Esophagus squamous epithelium (tissue), 4 donors: Measurements from ENCODE around the gene ADARB2.

Experiments used
- POLR2A ChIP-seq, 4 donors: fragments of 450-650 bp; IDR thresholded peaks; one replicate each; pipeline ENCODE4 v1.6.1; 2017; ENCODE audit warnings: antibody characterized with exemption in 4 of 4, mild to moderate bottlenecking in 4 of 4, moderate library complexity in 3 of 4
- TF ChIP-seq, protein P1 (sequence below), 6 experiments: fragments of 450-650 bp in 4 of 6; fragments of 200-600 bp in 2 of 6; sonication (generic) in 2 of 6; IDR thresholded peaks; one replicate each; pipeline ENCODE4 v1.5.1; 2016 to 2019; ENCODE audit warnings: antibody characterized with exemption in 6 of 6, mild to moderate bottlenecking in 4 of 6, moderate library complexity in 4 of 6

DNA sequence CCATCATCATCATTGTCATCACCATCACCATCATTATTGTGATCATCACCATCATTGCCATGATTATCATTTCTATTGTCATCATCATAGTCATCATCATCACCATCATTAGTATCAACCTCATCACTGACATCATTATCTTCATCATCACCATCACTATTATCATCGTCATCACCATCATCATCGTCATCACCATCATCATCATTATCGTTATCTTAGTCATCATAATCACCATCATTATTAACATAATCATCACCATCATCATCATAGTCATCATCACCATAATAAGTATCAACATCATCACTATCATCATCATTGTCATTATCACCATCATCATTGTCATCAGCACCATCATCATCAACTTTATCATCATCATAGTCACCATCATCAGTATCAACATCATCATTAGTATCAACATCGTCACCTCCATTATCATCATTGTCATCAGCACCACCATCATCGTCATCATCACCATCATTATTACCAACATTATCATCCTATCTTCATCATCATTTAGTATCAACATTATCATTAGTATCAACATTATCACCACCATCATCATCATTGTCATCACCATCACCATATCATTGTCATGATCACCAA, 241.3 kb downstream of the ADARB2 start:
- TF ChIP-seq, protein P1, sequence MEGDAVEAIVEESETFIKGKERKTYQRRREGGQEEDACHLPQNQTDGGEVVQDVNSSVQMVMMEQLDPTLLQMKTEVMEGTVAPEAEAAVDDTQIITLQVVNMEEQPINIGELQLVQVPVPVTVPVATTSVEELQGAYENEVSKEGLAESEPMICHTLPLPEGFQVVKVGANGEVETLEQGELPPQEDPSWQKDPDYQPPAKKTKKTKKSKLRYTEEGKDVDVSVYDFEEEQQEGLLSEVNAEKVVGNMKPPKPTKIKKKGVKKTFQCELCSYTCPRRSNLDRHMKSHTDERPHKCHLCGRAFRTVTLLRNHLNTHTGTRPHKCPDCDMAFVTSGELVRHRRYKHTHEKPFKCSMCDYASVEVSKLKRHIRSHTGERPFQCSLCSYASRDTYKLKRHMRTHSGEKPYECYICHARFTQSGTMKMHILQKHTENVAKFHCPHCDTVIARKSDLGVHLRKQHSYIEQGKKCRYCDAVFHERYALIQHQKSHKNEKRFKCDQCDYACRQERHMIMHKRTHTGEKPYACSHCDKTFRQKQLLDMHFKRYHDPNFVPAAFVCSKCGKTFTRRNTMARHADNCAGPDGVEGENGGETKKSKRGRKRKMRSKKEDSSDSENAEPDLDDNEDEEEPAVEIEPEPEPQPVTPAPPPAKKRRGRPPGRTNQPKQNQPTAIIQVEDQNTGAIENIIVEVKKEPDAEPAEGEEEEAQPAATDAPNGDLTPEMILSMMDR (IDR thresholded peaks at IDR 0.05), result no peak
- no peak for TF ChIP-seq POLR2A (IDR thresholded peaks at IDR 0.05)
